KMS-11 (cell line): ENCODE data around the gene ANO3.

Experiments
- H2AFZ ChIP-seq: fragments of 200-600 bp; sonication (generic); 2 replicates; pipeline ENCODE4 v1.6.1; 2016; ENCODE audit warnings: antibody characterized with exemption, mixed run types, low read depth
- H3K27ac ChIP-seq: fragments of 200-600 bp; sonication (generic); 2 replicates; pipeline ENCODE4 v1.6.1; 2016; ENCODE audit warnings: mild to moderate bottlenecking, mixed run types
- H3K27me3 ChIP-seq: fragments of 200-600 bp; sonication (generic); 2 replicates; pipeline ENCODE4 v1.6.1; 2017; ENCODE audit warnings: mild to moderate bottlenecking, low read depth, mixed run types, moderate library complexity; ENCODE audit not compliant: insufficient read depth
- H3K36me3 ChIP-seq: fragments of 200-600 bp; sonication (generic); 2 replicates; pipeline ENCODE4 v1.6.1; 2017; ENCODE audit warnings: mild to moderate bottlenecking, mixed run types; ENCODE audit not compliant: insufficient read depth
- H3K4me1 ChIP-seq: fragments of 200-600 bp; sonication (generic); 2 replicates; pipeline ENCODE4 v1.6.1; 2016; ENCODE audit warnings: mild to moderate bottlenecking, low read depth, mixed run types; ENCODE audit not compliant: poor library complexity, severe bottlenecking
- H3K4me2 ChIP-seq: fragments of 200-600 bp; sonication (generic); 2 replicates; pipeline ENCODE4 v1.7.0; 2016; ENCODE audit warnings: mild to moderate bottlenecking, mixed run types
- H3K4me3 ChIP-seq: fragments of 200-600 bp; sonication (generic); IDR thresholded peaks from 2 replicates; pipeline ENCODE4 v1.6.1; 2017; ENCODE audit warnings: low read depth, low read length, mixed read lengths; ENCODE audit not compliant: insufficient read depth
- H3K79me2 ChIP-seq: fragments of 200-600 bp; sonication (generic); 2 replicates; pipeline ENCODE4 v1.6.1; 2016; ENCODE audit warnings: low read depth, mixed run types; ENCODE audit not compliant: insufficient read depth
- H3K9ac ChIP-seq: fragments of 200-600 bp; sonication (generic); 2 replicates; pipeline ENCODE4 v1.6.1; 2016; ENCODE audit warnings: mild to moderate bottlenecking, mixed run types
- H4K20me1 ChIP-seq: fragments of 200-600 bp; sonication (generic); 2 replicates; pipeline ENCODE4 v1.6.1; 2016; ENCODE audit warnings: mild to moderate bottlenecking, mixed run types; ENCODE audit not compliant: insufficient read depth
- CTCF ChIP-seq: fragments of 200-600 bp; sonication (generic); conservative IDR thresholded peaks from 2 replicates; pipeline ENCODE4 v1.6.1; 2017; ENCODE audit warnings: low read depth, mild to moderate bottlenecking, antibody characterized with exemption, low read length, moderate library complexity, mixed read lengths

The ANO3 gene

DNA sequence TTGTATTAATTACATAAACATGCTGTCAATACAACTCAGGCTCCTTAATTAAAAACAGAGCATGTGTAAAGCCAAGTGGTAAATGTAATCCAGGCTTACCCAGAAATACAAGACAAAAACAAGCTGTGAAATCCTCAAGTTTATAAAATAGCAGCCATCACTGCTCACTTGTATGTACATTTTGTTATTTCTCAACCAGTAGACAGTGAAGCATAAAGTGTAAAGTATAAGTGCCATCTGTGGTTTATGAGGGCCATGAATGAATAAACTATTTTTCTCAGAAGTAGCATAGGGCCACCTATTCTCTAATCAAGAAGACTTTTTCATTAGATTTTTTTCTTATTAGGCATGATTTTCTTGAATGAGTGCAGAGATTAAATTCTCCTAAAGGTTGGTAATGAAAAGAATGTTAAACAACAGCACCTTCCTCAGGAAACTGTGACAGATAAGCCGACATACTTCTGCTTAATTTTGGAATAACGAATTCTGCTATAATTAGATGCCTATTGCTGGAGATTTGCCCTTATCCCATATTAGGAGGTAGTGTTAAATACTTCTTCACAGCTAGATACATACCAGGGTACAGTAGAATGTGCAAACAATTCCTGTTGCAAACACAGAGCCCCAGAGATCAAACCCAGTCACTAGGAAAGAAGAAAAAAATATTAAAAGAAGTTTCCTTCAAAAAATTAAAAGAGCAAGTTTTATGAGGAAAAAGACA, 377.0 kb downstream of the ANO3 start:
- Histone ChIP-seq H3K4me1 (no peaks in the 10 kb centered on the region), H3K79me2 (no peaks in the 10 kb centered on the region), H2AFZ (no peak overlapping the region), H3K4me3 (no peak overlapping the region), H3K9ac (no peak overlapping the region), H3K27me3 (no peaks in the 10 kb centered on the region), H3K27ac (no peak overlapping the region), H4K20me1 (no peaks in the 10 kb centered on the region), H3K4me2 (no peak overlapping the region), H3K36me3 (no peaks in the 10 kb centered on the region)
- no peak for TF ChIP-seq CTCF

- Histone ChIP-seq H4K20me1 (no peaks in the 10 kb centered on the region), H3K4me3 (no peak overlapping the region), H3K27ac (no peak overlapping the region), H3K4me2 (no peak overlapping the region), H3K36me3 (no peaks in the 10 kb centered on the region), H3K79me2 (no peaks in the 10 kb centered on the region), H3K27me3 (no peaks in the 10 kb centered on the region), H3K4me1 (no peaks in the 10 kb centered on the region), H3K9ac (no peak overlapping the region), H2AFZ (no peak overlapping the region)
- no peak for TF ChIP-seq CTCF
Measured at GRCh38 chr11:26710489-26710888, 378.6 kb downstream of the ANO3 start.

- TF ChIP-seq CTCF, result no peak
- H3K4me3 ChIP-seq, result no peak overlapping the region
- H3K4me1 ChIP-seq, result no peaks in the 10 kb centered on the region
- H3K27ac ChIP-seq, result no peak overlapping the region
- H4K20me1 ChIP-seq, result no peaks in the 10 kb centered on the region
- no peak overlapping the region for H2AFZ ChIP-seq
- H3K79me2 ChIP-seq, result no peaks in the 10 kb centered on the region
- H3K9ac ChIP-seq, result no peak overlapping the region
- no peaks in the 10 kb centered on the region for H3K36me3 ChIP-seq
- H3K27me3 ChIP-seq, result no peaks in the 10 kb centered on the region
- H3K4me2 ChIP-seq, result no peak overlapping the region
Measured at GRCh38 chr11:26712497-26712896, 380.6 kb downstream of the ANO3 start.
